Stimulated activated CD4-positive, alpha-beta T cell treated with anti-CD3 and anti-CD28 coated beads, Interleukin-12 subunit alpha, Interleukin-12 subunit beta, amount 100 ng/mL, for 48 hours (primary cell): ENCODE results near the gene LYPLAL1.

ENCODE experiments used
- DNase-seq, 3 donors: peaks; one replicate each; pipeline ENCODE4 v3.0.0-alpha.2; 2020; ENCODE audit warnings: low read depth in 2 of 3, low spot score in 1 of 3

LYPLAL1 gene

GRCh38 chr1:219173758-219174459 is at the start of gene LYPLAL1:
TSS of gene LYPLAL1 (plus strand) at chr1:219173878. CDS start at chr1:219173891, 13 bp downstream.
- DNase-seq: peak; percentile 71 to 82 (median 82)

- no peak for DNase-seq
Measured at GRCh38 chr1:219124163-219124562, 49.5 kb upstream of the LYPLAL1 start.

- no peak for DNase-seq
Measured at GRCh38 chr1:219125342-219125741, 48.3 kb upstream of the LYPLAL1 start.

- DNase-seq: no peak
Measured at GRCh38 chr1:219126377-219126776, 47.3 kb upstream of the LYPLAL1 start.

- no peak for DNase-seq
Measured at GRCh38 chr1:219128957-219129356, 44.7 kb upstream of the LYPLAL1 start.

GRCh38 chr1:219130366-219130935 is 43.2 kb upstream of the LYPLAL1 start:
- DNase-seq: no peak

GRCh38 chr1:219132939-219133338 is 40.7 kb upstream of the LYPLAL1 start:
- DNase-seq: no peak

- no peak for DNase-seq
Measured at GRCh38 chr1:219138747-219139146, 34.9 kb upstream of the LYPLAL1 start.

- DNase-seq: no peak
Measured at GRCh38 chr1:219140303-219140877, 33.3 kb upstream of the LYPLAL1 start.

GRCh38 chr1:219143735-219144134 is 29.9 kb upstream of the LYPLAL1 start:
- no peak for DNase-seq

- DNase-seq: no peak
Measured at GRCh38 chr1:219144658-219145315, 28.9 kb upstream of the LYPLAL1 start.

- no peak for DNase-seq
Measured at GRCh38 chr1:219147571-219148019, 26.1 kb upstream of the LYPLAL1 start.

- DNase-seq: no peak
Measured at GRCh38 chr1:219149009-219149577, 24.6 kb upstream of the LYPLAL1 start.

- DNase-seq: no peak
Measured at GRCh38 chr1:219149953-219150352, 23.7 kb upstream of the LYPLAL1 start.

GRCh38 chr1:219150913-219151312 is 22.8 kb upstream of the LYPLAL1 start:
- no peak for DNase-seq

- DNase-seq: no peak
Measured at GRCh38 chr1:219151467-219151866, 22.2 kb upstream of the LYPLAL1 start.

GRCh38 chr1:219152751-219153150 is 20.9 kb upstream of the LYPLAL1 start:
- no peak for DNase-seq

- DNase-seq: no peak
Measured at GRCh38 chr1:219153723-219154122, 20.0 kb upstream of the LYPLAL1 start.

GRCh38 chr1:219155135-219155534 is 18.5 kb upstream of the LYPLAL1 start:
- no peak for DNase-seq

- no peak for DNase-seq
Measured at GRCh38 chr1:219159946-219160645, 13.6 kb upstream of the LYPLAL1 start.

- DNase-seq: no peak
Measured at GRCh38 chr1:219160967-219161366, 12.7 kb upstream of the LYPLAL1 start.
